Endothelial cell of umbilical vein (primary cell): ENCODE measurements around the gene PPFIA1. TPM values are rescaled to one million over a fixed set of nuclear protein-coding genes. Genes with fewer than 3 reads are reported as not detected.

ENCODE experiments used
- BruUV-seq: library from RNA; stranded (reverse); fragments of 400-500 nt; replicated peaks from 2 replicates; lab custom pipeline; 2021; lab: Mats Ljungman, UMichigan
- CTCF ChIA-PET: fragments of 300-600, 350-600 bp; sonication (Branson Sonifier 250); formaldehyde crosslinking; loops from one replicate; lab custom pipeline; 2021; ENCODE audit warnings: antibody characterized with exemption, inconsistent platforms; lab: Charles Lee
- POLR2A ChIA-PET: fragments of 300-600, 350-600 bp; sonication (Branson Sonifier 250); formaldehyde crosslinking; loops from one replicate; lab custom pipeline; 2021; ENCODE audit warnings: antibody characterized with exemption, inconsistent platforms; lab: Charles Lee
- DNase-seq: peaks from one replicate; pipeline ENCODE4 v3.0.0-alpha.2; 2011; ENCODE audit warnings: low read depth, low spot score
- FAIRE-seq: peaks from 2 replicates; lab custom pipeline; 2011; peaks lifted over from hg19 to GRCh38; lab: Jason Lieb, UNC
- H2AFZ ChIP-seq: 2 replicates; pipeline ENCODE4 v1.6.0; 2012; ENCODE audit warnings: low read depth, low read length, control low read depth, inconsistent platforms
- H3K27ac ChIP-seq: 2 replicates; pipeline ENCODE4 v1.5.1; 2011; ENCODE audit warnings: low read depth, mild to moderate bottlenecking, control low read depth, low read length, moderate library complexity; ENCODE audit not compliant: insufficient read depth
- H3K27me3 ChIP-seq, 2 experiments: 2 replicates each; pipeline versions ENCODE4 v1.6.0 to v1.6.1; 2011; ENCODE audit warnings: low read length in 2 of 2, mixed read lengths in 1 of 2; ENCODE audit not compliant: control insufficient read depth in 2 of 2, insufficient read depth in 2 of 2
- H3K36me3 ChIP-seq, 2 experiments: 2 replicates in 1 of 2; 3 replicates in 1 of 2; pipeline ENCODE4 v1.5.1; 2011; ENCODE audit warnings: low read length in 2 of 2, mild to moderate bottlenecking in 1 of 2, moderate library complexity in 1 of 2; ENCODE audit not compliant: control insufficient read depth in 2 of 2, insufficient read depth in 2 of 2; ENCODE audit errors: extremely low read depth in 1 of 2
- H3K4me1 ChIP-seq: 3 replicates; pipeline ENCODE4 v1.5.1; 2011; ENCODE audit warnings: mild to moderate bottlenecking, low read length; ENCODE audit not compliant: control insufficient read depth, insufficient read depth; ENCODE audit errors: extremely low read depth
- H3K4me2 ChIP-seq: 2 replicates; pipeline ENCODE4 v1.6.1; 2011; ENCODE audit warnings: low read length, control low read depth, mixed read lengths; ENCODE audit not compliant: insufficient read depth
- H3K4me3 ChIP-seq, 3 experiments: fragments of 200-600 bp in 1 of 3; sonication (generic), shearing (Covaris generic) in 1 of 3; replicated peaks in 1 of 3; 2 replicates each; pipeline ENCODE4 v1.5.1; 2011 to 2016; ENCODE audit warnings: control low read depth in 3 of 3, low read length in 3 of 3, mild to moderate bottlenecking in 2 of 3, inconsistent platforms in 1 of 3, low read depth in 1 of 3, moderate library complexity in 1 of 3; ENCODE audit not compliant: insufficient read depth in 1 of 3
- H3K79me2 ChIP-seq: 2 replicates; pipeline ENCODE4 v1.6.0; 2012; ENCODE audit warnings: low read length, inconsistent platforms; ENCODE audit not compliant: control insufficient read depth, insufficient read depth
- H3K9ac ChIP-seq: replicated peaks from 2 replicates; pipeline ENCODE3; 2011; ENCODE audit warnings: low read length, control low read depth; ENCODE audit not compliant: insufficient read depth; ENCODE audit errors: extremely low read depth
- H3K9me1 ChIP-seq: replicated peaks from 3 replicates; pipeline ENCODE4 v1.6.0; 2011; ENCODE audit warnings: mild to moderate bottlenecking, low read length; ENCODE audit not compliant: control insufficient read depth, insufficient read depth; ENCODE audit errors: extremely low read depth
- H3K9me3 ChIP-seq: replicated peaks from 2 replicates; pipeline ENCODE4 v1.5.1; 2012; ENCODE audit warnings: low read length, inconsistent platforms; ENCODE audit not compliant: control insufficient read depth, insufficient read depth
- H4K20me1 ChIP-seq: replicated peaks from 2 replicates; pipeline ENCODE3; 2011; ENCODE audit warnings: mild to moderate bottlenecking, low read length; ENCODE audit not compliant: control insufficient read depth, insufficient read depth; ENCODE audit errors: extremely low read depth
- EZH2 ChIP-seq: IDR thresholded peaks from 2 replicates; pipeline ENCODE4 v1.6.1; 2012; ENCODE audit warnings: borderline replicate concordance, low read depth, mild to moderate bottlenecking, moderate library complexity, low read length, inconsistent platforms; ENCODE audit not compliant: severe bottlenecking
- FOS ChIP-seq: IDR thresholded peaks from 2 replicates; pipeline ENCODE4 v1.6.1; 2011; ENCODE audit warnings: mild to moderate bottlenecking, low read length, moderate library complexity, borderline replicate concordance; ENCODE audit not compliant: insufficient read depth
- GATA2 ChIP-seq: IDR thresholded peaks from 2 replicates; pipeline ENCODE4 v1.7.0; 2011; ENCODE audit warnings: low read depth, mild to moderate bottlenecking, moderate library complexity, mixed read lengths, low read length; ENCODE audit not compliant: insufficient read length, insufficient read depth
- JUN ChIP-seq: IDR thresholded peaks from 2 replicates; pipeline ENCODE4 v1.6.1; 2011; ENCODE audit warnings: borderline replicate concordance, low read depth; ENCODE audit not compliant: insufficient read length, insufficient read depth
- MYC ChIP-seq: IDR thresholded peaks from one replicate; pipeline ENCODE4 v1.6.1; 2011; ENCODE audit warnings: mild to moderate bottlenecking, low read depth, low read length
- POLR2A ChIP-seq: IDR thresholded peaks from 2 replicates; pipeline ENCODE4 v1.6.1; 2012; ENCODE audit warnings: low read depth, mild to moderate bottlenecking, control low read depth, low read length
- POLR2AphosphoS5 ChIP-seq: IDR thresholded peaks from 2 replicates; pipeline ENCODE4 v1.6.1; 2012; ENCODE audit warnings: low read depth, mild to moderate bottlenecking, control low read depth, low read length, moderate library complexity; ENCODE audit not compliant: insufficient read depth
- dilution Hi-C: fragments of 300-500 bp; cut with MboI; formaldehyde crosslinking; loops from one replicate; pipeline ENCODE4 v1.15.0; 2019; ENCODE audit warnings: low sequenced_read_pairs; ENCODE audit not compliant: extremely low pct_ligation_motif_present
- intact Hi-C: fragments of 100-400 bp; cut with micrococcal nuclease; formaldehyde crosslinking; loops from one replicate; pipeline ENCODE4 v1.10.0; 2022
- polyA plus RNA-seq, 4 experiments: library from polyadenylated mRNA; depleted of rRNA in 3 of 4; stranded (reverse) in 3 of 4; unstranded in 1 of 4; fragments of >200 nt; gene quantifications; 2 replicates each; pipeline versions ENCODE4 v1.2.1 to v1.2.3, GENCODE V29; 2011 to 2012; ENCODE audit warnings: missing spikeins in 1 of 4
- total RNA-seq: library from RNA; stranded (reverse); gene quantifications from 2 replicates; pipeline ENCODE4 v1.2.3, GENCODE V29; 2021
- TF ChIP-seq, protein P1 (sequence below), 2 donors: IDR thresholded peaks; 1 replicate in 1 of 2; 2 replicates in 1 of 2; pipeline ENCODE4 v1.5.1; 2011; ENCODE audit warnings: low read length in 2 of 2, mild to moderate bottlenecking in 2 of 2, moderate library complexity in 2 of 2, control low read depth in 1 of 2, inconsistent platforms in 1 of 2, low read depth in 1 of 2; ENCODE audit not compliant: insufficient read depth in 1 of 2; ENCODE audit errors: extremely low read depth in 1 of 2
- TF ChIP-seq, protein P2 (sequence below): IDR thresholded peaks from 2 replicates; pipeline ENCODE4 v1.6.1; 2011; ENCODE audit not compliant: insufficient read depth, insufficient read length

The PPFIA1 gene
- total and polyA plus RNA-seq, 2 donors (not counting 3 experiments of a cell fraction or from before 2014, with no cell fraction given): 44.3 to 60.9 TPM

DNA sequence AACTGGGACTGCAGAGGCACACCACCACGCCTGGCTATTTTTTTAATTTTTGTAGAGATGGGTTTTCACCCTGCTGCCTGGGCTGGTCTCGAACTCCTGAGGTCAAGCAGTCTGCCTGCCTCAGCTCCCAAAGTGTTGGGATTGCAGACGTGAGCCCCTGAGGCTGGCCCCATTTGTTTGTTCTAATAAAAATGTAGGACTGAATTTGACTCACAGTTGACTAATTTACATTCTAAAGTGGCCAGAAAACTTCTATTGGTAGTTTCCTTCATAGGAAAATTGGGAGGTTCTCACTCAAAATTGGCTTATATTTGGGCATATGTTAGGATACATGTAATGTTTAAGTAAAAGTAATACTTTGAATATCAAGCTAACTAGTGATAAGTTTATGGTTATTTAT, 35.0 kb downstream of the PPFIA1 start:
- H4K20me1 ChIP-seq: no peaks in the 10 kb centered on the region
- peaks cover 0 to 2% of the 10 kb centered on the region in 2 experiments for H3K36me3 ChIP-seq
- POLR2A ChIA-PET: no interaction called here
- H3K79me2 ChIP-seq: peaks cover 39% of the 10 kb centered on the region
- no peak overlapping the region for H3K4me2 ChIP-seq
- FAIRE-seq (no peak), DNase-seq (no peak)
- no peaks in the 10 kb centered on the region for H3K9me1 ChIP-seq
- H3K4me3 ChIP-seq: no peak overlapping the region
- CTCF ChIA-PET: no interaction called here
- BruUV-seq: no TSS peak
- no peaks in the 10 kb centered on the region for H3K9me3 ChIP-seq
- H3K27me3 ChIP-seq: no peaks in the 10 kb centered on the region
- no peak overlapping the region for H3K27ac ChIP-seq
- H2AFZ ChIP-seq: no peak overlapping the region
- peaks cover 23% of the 10 kb centered on the region for H3K4me1 ChIP-seq
- TF ChIP-seq EZH2 (no peak), FOS (no peak), POLR2AphosphoS5 (no peak), GATA2 (no peak), MYC (no peak), POLR2A (no peak), JUN (no peak)
- TF ChIP-seq, protein P1, sequence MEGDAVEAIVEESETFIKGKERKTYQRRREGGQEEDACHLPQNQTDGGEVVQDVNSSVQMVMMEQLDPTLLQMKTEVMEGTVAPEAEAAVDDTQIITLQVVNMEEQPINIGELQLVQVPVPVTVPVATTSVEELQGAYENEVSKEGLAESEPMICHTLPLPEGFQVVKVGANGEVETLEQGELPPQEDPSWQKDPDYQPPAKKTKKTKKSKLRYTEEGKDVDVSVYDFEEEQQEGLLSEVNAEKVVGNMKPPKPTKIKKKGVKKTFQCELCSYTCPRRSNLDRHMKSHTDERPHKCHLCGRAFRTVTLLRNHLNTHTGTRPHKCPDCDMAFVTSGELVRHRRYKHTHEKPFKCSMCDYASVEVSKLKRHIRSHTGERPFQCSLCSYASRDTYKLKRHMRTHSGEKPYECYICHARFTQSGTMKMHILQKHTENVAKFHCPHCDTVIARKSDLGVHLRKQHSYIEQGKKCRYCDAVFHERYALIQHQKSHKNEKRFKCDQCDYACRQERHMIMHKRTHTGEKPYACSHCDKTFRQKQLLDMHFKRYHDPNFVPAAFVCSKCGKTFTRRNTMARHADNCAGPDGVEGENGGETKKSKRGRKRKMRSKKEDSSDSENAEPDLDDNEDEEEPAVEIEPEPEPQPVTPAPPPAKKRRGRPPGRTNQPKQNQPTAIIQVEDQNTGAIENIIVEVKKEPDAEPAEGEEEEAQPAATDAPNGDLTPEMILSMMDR (IDR thresholded peaks at IDR 0.05; ENCODE audit: extremely low read depth in 1 of 2, insufficient read depth in 1 of 2, low read depth in 1 of 2, low read length in 2 of 2): no peak
- TF ChIP-seq, protein P2, sequence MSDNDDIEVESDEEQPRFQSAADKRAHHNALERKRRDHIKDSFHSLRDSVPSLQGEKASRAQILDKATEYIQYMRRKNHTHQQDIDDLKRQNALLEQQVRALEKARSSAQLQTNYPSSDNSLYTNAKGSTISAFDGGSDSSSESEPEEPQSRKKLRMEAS: no peak
- dilution Hi-C loops: no loop called here
- H3K9ac ChIP-seq: no peak overlapping the region
- intact Hi-C loops: no loop called here
